ENCODE data around the gene SMLR1. TPM values are rescaled to one million over a fixed set of nuclear protein-coding genes. Genes with fewer than 3 reads are reported as not detected.
"Not testable (repeated sequence)": the region's sequence is repeated elsewhere in the genome, so short reads cannot be mapped to it uniquely, and the experiment has no call there.

SMLR1 gene
- total RNA-seq, 1 donor from 2014 or later = not detected

GRCh38 chr6:130796313-130796905 is 30.8 kb upstream of the SMLR1 start:
- no peak overlapping the region for H3K4me3 Mint-ChIP-seq
- no peaks in the 10 kb centered on the region for H3K4me1 Mint-ChIP-seq
- peaks cover 6% of the 10 kb centered on the region for H3K9me3 Mint-ChIP-seq
- TF ChIP-seq CTCF (IDR thresholded peaks at IDR 0.05) = no peak
- ChIA-PET POLR2A (no interaction called here), CTCF (no interaction called here)
- H3K36me3 Mint-ChIP-seq (ENCODE audit: low read depth) = no peaks in the 10 kb centered on the region
- DNase-seq = no peak
- H3K27me3 Mint-ChIP-seq = peaks cover 2% of the 10 kb centered on the region
- no peak for ATAC-seq (ENCODE audit: low read depth)
- no peak overlapping the region for H3K27ac Mint-ChIP-seq
- intact Hi-C loops (cut with micrococcal nuclease) = no loop called here

- Mint-ChIP-seq H3K27me3 (peaks cover 2% of the 10 kb centered on the region), H3K4me1 (no peaks in the 10 kb centered on the region), H3K9me3 (peaks cover 6% of the 10 kb centered on the region), H3K36me3 (ENCODE audit: low read depth) (no peaks in the 10 kb centered on the region), H3K27ac (no peak overlapping the region), H3K4me3 (no peak overlapping the region)
- DNase-seq (no peak), ATAC-seq (ENCODE audit: low read depth) (no peak)
- TF ChIP-seq CTCF (IDR thresholded peaks at IDR 0.05) = no peak
- intact Hi-C loops (cut with micrococcal nuclease) = no loop called here
- POLR2A ChIA-PET = no interaction called here
- CTCF ChIA-PET = no interaction called here
These were observed 30.1 kb upstream of the SMLR1 start for GRCh38 chr6:130797061-130797460.

- DNase-seq; intact Hi-C loops (cut with micrococcal nuclease); H3K4me3 Mint-ChIP-seq; H3K27ac Mint-ChIP-seq; ATAC-seq (ENCODE audit: low read depth); H3K36me3 Mint-ChIP-seq (ENCODE audit: low read depth); H3K4me1 Mint-ChIP-seq; CTCF ChIA-PET; POLR2A ChIA-PET; H3K27me3 Mint-ChIP-seq; H3K9me3 Mint-ChIP-seq: not testable (repeated sequence)
These were observed 25.8 kb upstream of the SMLR1 start for GRCh38 chr6:130801368-130801767.

- H3K27ac Mint-ChIP-seq = no peak overlapping the region
- H3K9me3 Mint-ChIP-seq = no peaks in the 10 kb centered on the region
- DNase-seq (no peak), ATAC-seq (ENCODE audit: low read depth) (no peak)
- intact Hi-C loops (cut with micrococcal nuclease) = no loop called here
- no peak for TF ChIP-seq CTCF (IDR thresholded peaks at IDR 0.05)
- no peaks in the 10 kb centered on the region for H3K4me1 Mint-ChIP-seq
- no peaks in the 10 kb centered on the region for H3K36me3 Mint-ChIP-seq (ENCODE audit: low read depth)
- H3K27me3 Mint-ChIP-seq = no peaks in the 10 kb centered on the region
- H3K4me3 Mint-ChIP-seq = no peak overlapping the region
- ChIA-PET CTCF (no interaction called here), POLR2A (no interaction called here)
These were observed 16.7 kb upstream of the SMLR1 start for GRCh38 chr6:130810307-130811030.

GRCh38 chr6:130811932-130812331 is 15.3 kb upstream of the SMLR1 start:
- DNase-seq (no peak), ATAC-seq (ENCODE audit: low read depth) (no peak)
- POLR2A ChIA-PET = no interaction called here
- TF ChIP-seq CTCF (IDR thresholded peaks at IDR 0.05) = no peak
- CTCF ChIA-PET = no interaction called here
- Mint-ChIP-seq H3K36me3 (ENCODE audit: low read depth) (no peaks in the 10 kb centered on the region), H3K4me3 (no peak overlapping the region), H3K27me3 (no peaks in the 10 kb centered on the region), H3K9me3 (no peaks in the 10 kb centered on the region), H3K4me1 (no peaks in the 10 kb centered on the region), H3K27ac (no peak overlapping the region)
- intact Hi-C loops (cut with micrococcal nuclease) = no loop called here
